NCI-H69 (cell line): Measurements from ENCODE around the gene PSMB9.

ENCODE experiments used
- DNase-seq: peaks from one replicate; lab custom pipeline; 2025; lab: John Stamatoyannopoulos, UW

Gene PSMB9

DNA sequence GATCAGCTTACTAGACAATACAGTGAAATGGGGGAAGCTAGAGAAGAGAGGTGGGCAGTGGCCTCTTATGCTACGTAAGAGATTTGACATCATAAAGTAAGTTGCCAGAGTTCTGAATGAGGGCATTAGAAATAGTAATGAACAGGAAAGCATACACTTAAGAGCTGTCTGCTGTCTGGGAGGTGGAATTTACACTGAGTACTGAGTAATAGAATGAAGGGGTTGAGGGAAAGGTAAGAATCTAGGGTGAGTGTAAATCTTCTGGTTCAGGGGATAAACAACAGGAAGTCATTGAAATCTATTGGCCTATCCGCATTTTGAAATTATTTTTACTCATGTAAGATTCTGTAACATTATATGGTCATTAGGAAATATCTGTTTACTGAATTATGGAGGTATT lies 51.1 kb downstream of the PSMB9 start:
- no peak for DNase-seq

DNA sequence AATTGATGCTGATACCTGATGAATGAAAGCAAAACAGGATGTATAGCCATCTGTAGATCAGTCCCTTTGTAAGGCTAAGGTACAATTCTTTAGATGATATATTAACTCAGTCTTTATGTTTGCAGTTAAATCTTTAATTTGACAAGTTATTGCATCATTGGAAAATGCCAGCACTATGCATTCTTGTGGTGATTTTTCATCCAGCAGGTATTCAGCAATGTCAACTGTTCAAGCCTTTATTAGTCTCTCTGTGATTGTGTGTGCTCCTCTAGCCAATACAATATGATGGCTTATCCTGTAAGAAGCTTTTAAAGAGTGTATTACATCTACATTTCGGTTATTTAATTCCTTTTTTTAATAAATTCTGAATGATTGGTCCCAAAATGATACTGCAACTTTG lies 52.5 kb downstream of the PSMB9 start:
- DNase-seq: no peak

DNA sequence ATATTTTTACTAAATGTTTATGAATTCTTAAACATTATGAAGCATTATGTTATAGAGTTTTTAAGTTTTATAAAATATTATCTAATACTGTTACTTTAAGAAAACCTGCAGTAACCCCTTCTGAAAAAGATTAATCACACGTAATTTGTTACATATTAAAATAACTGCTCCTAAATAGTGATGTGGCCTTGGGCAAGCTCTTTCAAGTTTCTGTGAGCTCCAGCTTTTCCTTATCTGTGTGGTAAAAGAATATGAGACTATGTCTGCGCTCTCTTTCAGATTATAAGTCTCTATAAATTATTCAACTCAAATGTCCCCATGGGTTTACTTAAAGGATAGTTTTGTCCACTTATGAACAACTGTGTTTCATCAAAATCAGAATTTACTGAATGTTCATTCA lies 54.9 kb downstream of the PSMB9 start:
- no peak for DNase-seq
